CD14-positive monocyte (primary cell): ENCODE data around the gene VIPR1. TPM values are rescaled to one million over a fixed set of nuclear protein-coding genes. Genes with fewer than 3 reads are reported as not detected.

ENCODE experiments used
- DNase-seq, 3 donors: peaks; one replicate each; pipeline ENCODE4 v3.0.0-alpha.2; 2011 to 2022
- H2AFZ ChIP-seq: 2 replicates; pipeline ENCODE4 v1.6.0; 2012; ENCODE audit warnings: mild to moderate bottlenecking, low read depth, low read length, inconsistent platforms; ENCODE audit not compliant: insufficient read depth, poor library complexity, severe bottlenecking
- H3K27ac ChIP-seq, 2 donors: 1 replicate in 1 of 2; 2 replicates in 1 of 2; pipeline ENCODE4 v1.5.1; 2012 to 2013; ENCODE audit warnings: low read length in 2 of 2, control low read depth in 1 of 2, inconsistent platforms in 1 of 2, low read depth in 1 of 2, mild to moderate bottlenecking in 1 of 2
- H3K27me3 ChIP-seq, 2 donors: one replicate each; pipeline versions ENCODE4 v1.6.0 to v1.6.1; 2011 to 2013; ENCODE audit warnings: low read length in 2 of 2; ENCODE audit not compliant: control insufficient read depth in 2 of 2, insufficient read depth in 2 of 2
- H3K36me3 ChIP-seq, 2 donors: replicated peaks in 1 of 2; 1 replicate in 1 of 2; 2 replicates in 1 of 2; pipeline versions ENCODE4 v1.5.1 to v1.6.1; 2012 to 2013; ENCODE audit warnings: low read length in 2 of 2, control low read depth in 1 of 2, inconsistent platforms in 1 of 2, mild to moderate bottlenecking in 1 of 2; ENCODE audit not compliant: insufficient read depth in 2 of 2, control insufficient read depth in 1 of 2
- H3K4me1 ChIP-seq, 2 donors: 1 replicate in 1 of 2; 2 replicates in 1 of 2; pipeline versions ENCODE4 v1.5.1 to v1.6.1; 2012 to 2013; ENCODE audit warnings: low read length in 2 of 2, control low read depth in 1 of 2, inconsistent platforms in 1 of 2, mild to moderate bottlenecking in 1 of 2, moderate library complexity in 1 of 2; ENCODE audit not compliant: insufficient read depth in 2 of 2, control insufficient read depth in 1 of 2
- H3K4me2 ChIP-seq: replicated peaks from 2 replicates; pipeline ENCODE3; 2012; ENCODE audit warnings: low read length, moderate library complexity, mild to moderate bottlenecking; ENCODE audit not compliant: poor library complexity, severe bottlenecking; ENCODE audit errors: extremely low read depth
- H3K4me3 ChIP-seq, 3 experiments: fragments of 200-600 bp in 1 of 3; sonication (generic) in 1 of 3; replicated peaks in 1 of 3; 1 replicate in 2 of 3; 2 replicates in 1 of 3; pipeline ENCODE4 v1.5.1; 2011 to 2013; ENCODE audit warnings: low read length in 3 of 3, mild to moderate bottlenecking in 3 of 3, control low read depth in 2 of 3, low read depth in 2 of 3, inconsistent platforms in 1 of 3, moderate library complexity in 1 of 3
- H3K79me2 ChIP-seq: 2 replicates; pipeline ENCODE4 v1.6.0; 2012; ENCODE audit warnings: mild to moderate bottlenecking, control low read depth, inconsistent platforms, low read length, moderate library complexity; ENCODE audit not compliant: insufficient read depth
- H3K9ac ChIP-seq: 2 replicates; pipeline ENCODE4 v1.6.0; 2017; ENCODE audit warnings: low read length, mild to moderate bottlenecking; ENCODE audit not compliant: insufficient read depth, poor library complexity, severe bottlenecking
- H3K9me3 ChIP-seq, 2 donors: replicated peaks in 1 of 2; 1 replicate in 1 of 2; 2 replicates in 1 of 2; pipeline versions ENCODE4 v1.5.1 to v1.6.1; 2012 to 2013; ENCODE audit warnings: low read length in 2 of 2, control low read depth in 1 of 2; ENCODE audit not compliant: control insufficient read depth in 1 of 2, insufficient read depth in 1 of 2
- H4K20me1 ChIP-seq: 2 replicates; pipeline ENCODE4 v1.6.0; 2012; ENCODE audit warnings: mild to moderate bottlenecking, low read length, control low read depth, moderate library complexity; ENCODE audit not compliant: insufficient read depth
- H3K27ac Mint-ChIP-seq, 7 donors: one replicate each; pipeline ENCODE4 v1.8.0; 2020; ENCODE audit warnings: mild to moderate bottlenecking in 7 of 7, mixed read lengths in 7 of 7, moderate library complexity in 6 of 7, inconsistent platforms in 2 of 7
- H3K27me3 Mint-ChIP-seq, 3 donors: one replicate each; pipeline ENCODE4 v1.8.0; 2021 to 2022; ENCODE audit warnings: low read depth in 3 of 3, mild to moderate bottlenecking in 3 of 3, mixed read lengths in 3 of 3, moderate library complexity in 3 of 3, inconsistent platforms in 1 of 3
- H3K36me3 Mint-ChIP-seq, 2 donors: one replicate each; pipeline ENCODE4 v1.8.0; 2020; ENCODE audit warnings: mixed read lengths in 2 of 2, inconsistent platforms in 1 of 2, mild to moderate bottlenecking in 1 of 2
- H3K4me1 Mint-ChIP-seq: one replicate; pipeline ENCODE4 v1.8.0; 2020; ENCODE audit warnings: mild to moderate bottlenecking, mixed read lengths
- H3K4me3 Mint-ChIP-seq, 2 donors: one replicate each; pipeline ENCODE4 v1.8.0; 2020; ENCODE audit warnings: mild to moderate bottlenecking in 2 of 2, mixed read lengths in 2 of 2, moderate library complexity in 1 of 2
- H3K9me3 Mint-ChIP-seq, 7 donors: one replicate each; pipeline ENCODE4 v1.8.0; 2020 to 2022; ENCODE audit warnings: mixed read lengths in 7 of 7, mild to moderate bottlenecking in 6 of 7, moderate library complexity in 6 of 7, inconsistent platforms in 2 of 7
- WGBS: methylation state at CpG from one replicate; pipeline ENCODE4 v1.1.5; 2013; ENCODE audit warnings: missing lambda C conversion rate; ENCODE audit not compliant: insufficient coverage; 5-methylcytosine and 5-hydroxymethylcytosine counted together
- intact Hi-C, 2 donors: fragments of 100-400 bp; cut with micrococcal nuclease; formaldehyde crosslinking; loops; one replicate each; pipeline versions ENCODE4 v1.15.0 to v1.15.1; 2023
- polyA plus RNA-seq, 3 donors: library from polyadenylated mRNA; depleted of rRNA in 1 of 3; unstranded in 2 of 3; stranded (reverse) in 1 of 3; fragments of 300-500 nt in 2 of 3; fragments of >200 nt in 1 of 3; fragmentation: Illumina TruSeq in 2 of 3; gene quantifications; 1 replicate in 2 of 3; 2 replicates in 1 of 3; pipeline ENCODE4 v1.2.3, GENCODE V29; 2012 to 2021
- TF ChIP-seq, protein P1 (sequence below): fragments of 200-600 bp; IDR thresholded peaks from one replicate; pipeline ENCODE4 v1.8.0; 2022; ENCODE audit warnings: antibody characterized with exemption, mild to moderate bottlenecking

The VIPR1 gene
- polyA plus RNA-seq, 3 donors, result 15.5 to 80.9 (median 16.0) TPM

DNA sequence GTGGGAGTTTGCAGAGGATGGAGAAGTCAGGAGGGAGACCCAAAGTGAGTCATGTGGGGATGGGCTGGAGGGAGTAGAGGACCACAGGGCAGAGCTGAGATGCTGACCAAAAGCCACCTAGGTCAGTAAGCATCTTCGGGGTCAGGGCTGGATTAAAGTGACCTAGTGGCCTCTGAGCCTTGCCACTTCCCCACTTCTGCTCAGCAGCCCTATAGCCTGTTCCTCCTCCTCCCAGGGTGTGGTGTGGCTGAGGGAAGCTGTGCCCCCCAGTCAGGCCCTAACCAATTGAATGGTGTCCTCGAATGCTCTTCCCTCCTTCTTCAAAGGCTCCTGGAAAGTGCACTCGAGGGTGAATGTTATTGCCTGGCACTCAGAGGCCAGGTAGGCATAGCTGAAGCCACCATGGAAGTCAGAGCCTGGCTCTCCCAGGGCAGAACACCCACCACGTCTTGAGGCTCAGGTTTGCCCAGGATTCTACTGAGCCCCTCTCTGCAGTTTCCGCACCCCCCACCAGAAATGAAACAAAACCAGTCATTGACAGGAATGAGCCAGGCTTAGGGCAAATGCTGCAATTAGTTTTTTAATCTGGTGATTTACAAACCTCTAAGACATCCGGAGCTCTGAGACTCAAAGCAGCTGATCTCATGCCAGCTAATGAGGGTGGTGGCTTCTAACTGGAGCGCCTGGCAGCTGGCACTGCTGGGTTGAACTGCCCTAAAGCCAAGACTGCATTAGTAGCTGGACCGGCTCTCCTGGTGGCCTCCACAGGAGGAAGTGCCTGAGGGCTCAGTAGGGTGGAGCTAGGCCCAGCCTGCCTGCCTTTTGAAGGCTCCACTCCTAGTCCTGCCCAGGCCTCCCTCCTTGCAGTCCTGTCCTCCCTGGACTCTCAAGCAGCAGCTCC, 26.0 kb upstream of the VIPR1 start:
- WGBS, result 11% methylated on average over 4 of the region's 8 CpGs

DNA sequence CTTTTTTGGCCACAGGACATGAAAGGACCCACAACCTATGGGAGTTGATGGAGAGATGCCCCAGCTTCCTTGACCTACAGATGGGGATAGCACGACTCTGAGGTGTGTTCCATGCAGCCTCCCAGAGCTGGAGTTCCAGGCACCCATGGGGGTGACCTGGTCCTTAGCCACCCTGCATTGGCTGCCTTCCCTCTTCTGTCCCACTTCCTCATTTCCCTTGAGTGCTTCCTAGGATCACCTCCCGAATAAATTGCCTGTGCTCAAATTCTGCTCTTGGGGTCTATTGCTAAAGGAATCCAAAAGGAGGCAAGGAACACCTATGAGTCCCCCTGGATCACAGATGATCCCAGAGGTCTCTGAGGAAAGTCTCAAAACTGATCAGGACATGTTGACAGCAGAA, 24.7 kb upstream of the VIPR1 start:
- Histone ChIP-seq H3K9me3 (peaks cover 7 to 10% of the 10 kb centered on the region in 2 donors), H2AFZ (no peak overlapping the region), H3K9ac (no peak overlapping the region), H3K27ac (no peak overlapping the region), H3K36me3 (no peaks in the 10 kb centered on the region), H3K4me2 (no peak overlapping the region), H3K27me3 (no peaks in the 10 kb centered on the region), H3K79me2 (no peaks in the 10 kb centered on the region), H3K4me3 (no peak overlapping the region), H3K4me1 (peaks cover 21 to 23% of the 10 kb centered on the region in 2 donors), H4K20me1 (no peaks in the 10 kb centered on the region)
- no peak for DNase-seq
- Mint-ChIP-seq H3K27me3 (peaks cover 9 to 23% (median 11%) of the 10 kb centered on the region in 3 donors), H3K9me3 (peaks cover 16 to 29% (median 23%) of the 10 kb centered on the region in 7 donors), H3K4me3 (no peak overlapping the region), H3K4me1 (peaks cover 16% of the 10 kb centered on the region), H3K27ac (no peak overlapping the region), H3K36me3 (peaks cover 0 to 3% of the 10 kb centered on the region in 2 donors)
- TF ChIP-seq, protein P1, sequence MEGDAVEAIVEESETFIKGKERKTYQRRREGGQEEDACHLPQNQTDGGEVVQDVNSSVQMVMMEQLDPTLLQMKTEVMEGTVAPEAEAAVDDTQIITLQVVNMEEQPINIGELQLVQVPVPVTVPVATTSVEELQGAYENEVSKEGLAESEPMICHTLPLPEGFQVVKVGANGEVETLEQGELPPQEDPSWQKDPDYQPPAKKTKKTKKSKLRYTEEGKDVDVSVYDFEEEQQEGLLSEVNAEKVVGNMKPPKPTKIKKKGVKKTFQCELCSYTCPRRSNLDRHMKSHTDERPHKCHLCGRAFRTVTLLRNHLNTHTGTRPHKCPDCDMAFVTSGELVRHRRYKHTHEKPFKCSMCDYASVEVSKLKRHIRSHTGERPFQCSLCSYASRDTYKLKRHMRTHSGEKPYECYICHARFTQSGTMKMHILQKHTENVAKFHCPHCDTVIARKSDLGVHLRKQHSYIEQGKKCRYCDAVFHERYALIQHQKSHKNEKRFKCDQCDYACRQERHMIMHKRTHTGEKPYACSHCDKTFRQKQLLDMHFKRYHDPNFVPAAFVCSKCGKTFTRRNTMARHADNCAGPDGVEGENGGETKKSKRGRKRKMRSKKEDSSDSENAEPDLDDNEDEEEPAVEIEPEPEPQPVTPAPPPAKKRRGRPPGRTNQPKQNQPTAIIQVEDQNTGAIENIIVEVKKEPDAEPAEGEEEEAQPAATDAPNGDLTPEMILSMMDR, result no peak
- intact Hi-C loops, result no loop called here
- 100% methylated on average over 1 of the region's 2 CpGs for WGBS

More for the DNA sequence above, 26.0 kb upstream of the VIPR1 start:
- no peaks in the 10 kb centered on the region for H4K20me1 ChIP-seq
- H3K27me3 ChIP-seq, result no peaks in the 10 kb centered on the region
- H3K27ac ChIP-seq, result peak overlapping the region; percentile 13 to 60
- Mint-ChIP-seq H3K27me3 (peaks cover 9 to 26% (median 18%) of the 10 kb centered on the region in 3 donors), H3K27ac (peak overlapping the region; percentile 37 to 72 (median 57)), H3K36me3 (peaks cover 0 to 3% of the 10 kb centered on the region in 2 donors), H3K4me1 (peaks cover 16% of the 10 kb centered on the region), H3K4me3 (peak overlapping the region; percentile 21 to 64), H3K9me3 (peaks cover 7 to 19% (median 14%) of the 10 kb centered on the region in 7 donors)
- TF ChIP-seq, protein P1, result no peak
- peak in 2 of 3 donors; percentile 18 to 46 for DNase-seq
- H3K4me2 ChIP-seq, result peak overlapping the region; percentile 32
- no peaks in the 10 kb centered on the region for H3K36me3 ChIP-seq
- peaks cover 7 to 10% of the 10 kb centered on the region in 2 donors for H3K9me3 ChIP-seq
- no peaks in the 10 kb centered on the region for H3K79me2 ChIP-seq
- intact Hi-C loops, result no loop called here
- H3K4me1 ChIP-seq, result peaks cover 21 to 23% of the 10 kb centered on the region in 2 donors
- H3K4me3 ChIP-seq, result peak overlapping the region in 1 of 3 experiments; percentile 42
- peak overlapping the region; percentile 10 for H3K9ac ChIP-seq
- peak overlapping the region; percentile 66 for H2AFZ ChIP-seq
